ENCODE data around the gene ATG16L1. TPM values are rescaled to one million over a fixed set of nuclear protein-coding genes. Genes with fewer than 3 reads are reported as not detected.

The ATG16L1 gene
- total RNA-seq, 1 experiment from 2014 or later: 42.0 TPM

- no peaks in the 10 kb centered on the region for H4K20me1 ChIP-seq (ENCODE audit: control insufficient read depth, insufficient read depth, insufficient read length)
- H2AK5ac ChIP-seq (ENCODE audit: insufficient read length, low read length): no peak overlapping the region
- no peaks in the 10 kb centered on the region for H3K79me2 ChIP-seq (ENCODE audit: insufficient read depth, low read length)
- H3K56ac ChIP-seq (ENCODE audit: insufficient read length, low read depth, low read length): no peak overlapping the region
- no peak overlapping the region for H2BK5ac ChIP-seq (ENCODE audit: insufficient read length, low read length)
- H3K9me3 Mint-ChIP-seq: peaks cover 4 to 6% of the 10 kb centered on the region in 2 experiments; a peak in 3 of 5 replicates
- no peak overlapping the region for H4K91ac ChIP-seq (ENCODE audit: insufficient read length, low read depth, low read length)
- H3K27me3 Mint-ChIP-seq (ENCODE audit: low read depth): peaks cover 66% of the 10 kb centered on the region
- no peak overlapping the region for H3K9ac ChIP-seq (ENCODE audit: extremely low read depth, insufficient read length, low read length)
- no peak overlapping the region for H3T11ph ChIP-seq (ENCODE audit: low read length)
- no peak overlapping the region; a peak in 1 of 7 replicates for H3K27ac Mint-ChIP-seq
- H3K4ac ChIP-seq (ENCODE audit: low read depth, low read length): no peak overlapping the region
- H3K18ac ChIP-seq (ENCODE audit: insufficient read length, low read depth, low read length): no peak overlapping the region
- H2AFZ ChIP-seq (ENCODE audit: low read length): no peak overlapping the region
- H3K14ac ChIP-seq (ENCODE audit: insufficient read depth, low read length): no peak overlapping the region
- H2BK20ac ChIP-seq (ENCODE audit: low read depth, low read length, poor library complexity, severe bottlenecking): no peak overlapping the region
- H2BK15ac ChIP-seq (ENCODE audit: low read depth, low read length): no peak overlapping the region
- H3K4me1 Mint-ChIP-seq: 0 out of 4 replicates have a peak, but pooled peaks cover 3 to 4% of the 10 kb centered on the region in 2 experiments
- no peaks in the 10 kb centered on the region for H3K9me3 ChIP-seq (ENCODE audit: control insufficient read depth, low read depth, low read length)
- no peaks in the 10 kb centered on the region for H3K23me2 ChIP-seq (ENCODE audit: insufficient read length, low read depth, low read length, poor library complexity, severe bottlenecking)
- no peak overlapping the region for H3K4me3 Mint-ChIP-seq
- no peak overlapping the region for H4K5ac ChIP-seq (ENCODE audit: insufficient read length, low read depth, low read length)
- H3K36me3 Mint-ChIP-seq (ENCODE audit: insufficient read depth in 1 of 3, low read depth in 3 of 3): peaks cover 0 to 5% (median 0%) of the 10 kb centered on the region in 3 experiments; a peak in 1 of 7 replicates
- no peak overlapping the region for H3K23ac ChIP-seq (ENCODE audit: insufficient read length, low read depth, low read length)
- no CpG with 5 or more reads among the region's 3 CpGs for WGBS (ENCODE audit: extremely low coverage, insufficient read length, low lambda C conversion rate)
- no peaks in the 10 kb centered on the region for H3K4me1 ChIP-seq (ENCODE audit: insufficient read depth, low read length)
- no peak overlapping the region for H4K8ac ChIP-seq (replicated peaks; ENCODE audit: insufficient read length, low read depth, low read length)
- no peaks in the 10 kb centered on the region for H3K79me1 ChIP-seq (ENCODE audit: insufficient read depth, low read depth, low read length, poor library complexity, severe bottlenecking)
- H3K4me2 ChIP-seq (ENCODE audit: insufficient read depth, insufficient read length, low read length): no peak overlapping the region
- no peak overlapping the region for H2BK12ac ChIP-seq (ENCODE audit: insufficient read length, low read depth, low read length)
- H2BK120ac ChIP-seq (ENCODE audit: low read depth, low read length, poor library complexity, severe bottlenecking): no peak overlapping the region
- no peak overlapping the region for H3K27ac ChIP-seq (ENCODE audit: insufficient read length, low read depth, low read length)
- H3K27me3 ChIP-seq (ENCODE audit: insufficient read depth, low read length): no peaks in the 10 kb centered on the region; the same call in 1 of the 2 replicates
- DNase-seq: no peak
- TF ChIP-seq, protein P1, sequence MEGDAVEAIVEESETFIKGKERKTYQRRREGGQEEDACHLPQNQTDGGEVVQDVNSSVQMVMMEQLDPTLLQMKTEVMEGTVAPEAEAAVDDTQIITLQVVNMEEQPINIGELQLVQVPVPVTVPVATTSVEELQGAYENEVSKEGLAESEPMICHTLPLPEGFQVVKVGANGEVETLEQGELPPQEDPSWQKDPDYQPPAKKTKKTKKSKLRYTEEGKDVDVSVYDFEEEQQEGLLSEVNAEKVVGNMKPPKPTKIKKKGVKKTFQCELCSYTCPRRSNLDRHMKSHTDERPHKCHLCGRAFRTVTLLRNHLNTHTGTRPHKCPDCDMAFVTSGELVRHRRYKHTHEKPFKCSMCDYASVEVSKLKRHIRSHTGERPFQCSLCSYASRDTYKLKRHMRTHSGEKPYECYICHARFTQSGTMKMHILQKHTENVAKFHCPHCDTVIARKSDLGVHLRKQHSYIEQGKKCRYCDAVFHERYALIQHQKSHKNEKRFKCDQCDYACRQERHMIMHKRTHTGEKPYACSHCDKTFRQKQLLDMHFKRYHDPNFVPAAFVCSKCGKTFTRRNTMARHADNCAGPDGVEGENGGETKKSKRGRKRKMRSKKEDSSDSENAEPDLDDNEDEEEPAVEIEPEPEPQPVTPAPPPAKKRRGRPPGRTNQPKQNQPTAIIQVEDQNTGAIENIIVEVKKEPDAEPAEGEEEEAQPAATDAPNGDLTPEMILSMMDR (conservative IDR thresholded peaks at IDR 0.05): no peak
Observed at GRCh38 chr2:233338812-233339368, 87.4 kb downstream of the ATG16L1 start.

Measured in H9 (cell line).